Esophagus squamous epithelium (tissue), 4 donors: ENCODE data around the gene RABGAP1.

Experiments
- POLR2A ChIP-seq, 4 donors: fragments of 450-650 bp; IDR thresholded peaks; one replicate each; pipeline ENCODE4 v1.6.1; 2017; ENCODE audit warnings: antibody characterized with exemption in 4 of 4, mild to moderate bottlenecking in 4 of 4, moderate library complexity in 3 of 4
- TF ChIP-seq, protein P1 (sequence below), 6 experiments: fragments of 450-650 bp in 4 of 6; fragments of 200-600 bp in 2 of 6; sonication (generic) in 2 of 6; IDR thresholded peaks; one replicate each; pipeline ENCODE4 v1.5.1; 2016 to 2019; ENCODE audit warnings: antibody characterized with exemption in 6 of 6, mild to moderate bottlenecking in 4 of 6, moderate library complexity in 4 of 6

GRCh38 chr9:123026425-123026824, 85.6 kb downstream of the RABGAP1 start:
- TF ChIP-seq, protein P1, sequence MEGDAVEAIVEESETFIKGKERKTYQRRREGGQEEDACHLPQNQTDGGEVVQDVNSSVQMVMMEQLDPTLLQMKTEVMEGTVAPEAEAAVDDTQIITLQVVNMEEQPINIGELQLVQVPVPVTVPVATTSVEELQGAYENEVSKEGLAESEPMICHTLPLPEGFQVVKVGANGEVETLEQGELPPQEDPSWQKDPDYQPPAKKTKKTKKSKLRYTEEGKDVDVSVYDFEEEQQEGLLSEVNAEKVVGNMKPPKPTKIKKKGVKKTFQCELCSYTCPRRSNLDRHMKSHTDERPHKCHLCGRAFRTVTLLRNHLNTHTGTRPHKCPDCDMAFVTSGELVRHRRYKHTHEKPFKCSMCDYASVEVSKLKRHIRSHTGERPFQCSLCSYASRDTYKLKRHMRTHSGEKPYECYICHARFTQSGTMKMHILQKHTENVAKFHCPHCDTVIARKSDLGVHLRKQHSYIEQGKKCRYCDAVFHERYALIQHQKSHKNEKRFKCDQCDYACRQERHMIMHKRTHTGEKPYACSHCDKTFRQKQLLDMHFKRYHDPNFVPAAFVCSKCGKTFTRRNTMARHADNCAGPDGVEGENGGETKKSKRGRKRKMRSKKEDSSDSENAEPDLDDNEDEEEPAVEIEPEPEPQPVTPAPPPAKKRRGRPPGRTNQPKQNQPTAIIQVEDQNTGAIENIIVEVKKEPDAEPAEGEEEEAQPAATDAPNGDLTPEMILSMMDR (IDR thresholded peaks at IDR 0.05), result no peak
- no peak for TF ChIP-seq POLR2A (IDR thresholded peaks at IDR 0.05)
